MM.1S (cell line): ENCODE measurements around the gene DIP2C.

Experiments used
- DNase-seq: peaks from one replicate; pipeline ENCODE4 v3.0.0-alpha.2; 2015
- H2AFZ ChIP-seq: fragments of 300-600 bp; sonication (generic); 2 replicates; pipeline ENCODE4 v1.6.0; 2016; ENCODE audit warnings: antibody characterized with exemption, low read length
- H3F3A ChIP-seq: fragments of 300-600 bp; sonication (generic); 2 replicates; pipeline ENCODE4 v1.6.1; 2016; ENCODE audit warnings: mild to moderate bottlenecking, antibody characterized with exemption, low read length, moderate library complexity, mixed read lengths; ENCODE audit not compliant: insufficient read depth
- H3K27ac ChIP-seq: fragments of 300-600 bp; sonication (generic); 2 replicates; pipeline ENCODE4 v1.5.1; 2016; ENCODE audit warnings: mild to moderate bottlenecking, low read length
- H3K27me3 ChIP-seq: fragments of 300-600 bp; sonication (generic); replicated peaks from 2 replicates; pipeline ENCODE4 v1.6.0; 2016; ENCODE audit warnings: low read length; ENCODE audit not compliant: insufficient read depth
- H3K36me3 ChIP-seq: fragments of 300-600 bp; sonication (generic); replicated peaks from 2 replicates; pipeline ENCODE4 v1.6.1; 2016; ENCODE audit warnings: mild to moderate bottlenecking, low read length, mixed read lengths; ENCODE audit not compliant: insufficient read depth
- H3K4me1 ChIP-seq: fragments of 300-600 bp; sonication (generic); 2 replicates; pipeline ENCODE4 v1.6.1; 2016; ENCODE audit warnings: low read length, mixed read lengths
- H3K4me2 ChIP-seq: fragments of 300-600 bp; sonication (generic); 2 replicates; pipeline ENCODE4 v1.6.0; 2016; ENCODE audit warnings: low read depth, low read length
- H3K4me3 ChIP-seq: fragments of 300-600 bp; sonication (generic); 2 replicates; pipeline ENCODE4 v1.5.1; 2016; ENCODE audit warnings: low read length, mixed read lengths
- H3K79me2 ChIP-seq: fragments of 300-600 bp; sonication (generic); 2 replicates; pipeline ENCODE4 v1.6.1; 2016; ENCODE audit warnings: mixed run types, low read length, mixed read lengths
- H3K9ac ChIP-seq: fragments of 300-600 bp; sonication (generic); 2 replicates; pipeline ENCODE4 v1.6.1; 2016; ENCODE audit warnings: low read length, mixed read lengths
- H3K9me2 ChIP-seq: fragments of 300-600 bp; sonication (generic); replicated peaks from 2 replicates; pipeline ENCODE4 v1.6.1; 2016; ENCODE audit warnings: mild to moderate bottlenecking, low read length, mixed read lengths; ENCODE audit not compliant: insufficient read depth
- H3K9me3 ChIP-seq: fragments of 300-600 bp; sonication (generic); replicated peaks from 2 replicates; pipeline ENCODE4 v1.6.1; 2016; ENCODE audit warnings: mild to moderate bottlenecking, low read length, mixed read lengths; ENCODE audit not compliant: insufficient read depth
- H4K20me1 ChIP-seq: fragments of 300-600 bp; sonication (generic); 2 replicates; pipeline ENCODE4 v1.6.1; 2016; ENCODE audit warnings: mild to moderate bottlenecking, low read length, moderate library complexity, mixed read lengths; ENCODE audit not compliant: insufficient read depth
- EZH2 ChIP-seq: fragments of 300-600 bp; sonication (generic); optimal IDR thresholded peaks from 2 replicates; pipeline ENCODE3; 2017; ENCODE audit warnings: low read depth, mild to moderate bottlenecking, antibody characterized with exemption, low read length, mixed read lengths
- EZH2phosphoT487 ChIP-seq: fragments of 300-600 bp; sonication (generic); IDR thresholded peaks from 2 replicates; pipeline ENCODE4 v1.6.1; 2018; ENCODE audit warnings: antibody characterized with exemption, low read length
- TF ChIP-seq, protein P1 (sequence below): fragments of 300-600 bp; sonication (generic); IDR thresholded peaks from 2 replicates; pipeline ENCODE4 v1.5.1; 2016; ENCODE audit warnings: antibody characterized with exemption, low read length, mixed read lengths

The DIP2C gene

DNA sequence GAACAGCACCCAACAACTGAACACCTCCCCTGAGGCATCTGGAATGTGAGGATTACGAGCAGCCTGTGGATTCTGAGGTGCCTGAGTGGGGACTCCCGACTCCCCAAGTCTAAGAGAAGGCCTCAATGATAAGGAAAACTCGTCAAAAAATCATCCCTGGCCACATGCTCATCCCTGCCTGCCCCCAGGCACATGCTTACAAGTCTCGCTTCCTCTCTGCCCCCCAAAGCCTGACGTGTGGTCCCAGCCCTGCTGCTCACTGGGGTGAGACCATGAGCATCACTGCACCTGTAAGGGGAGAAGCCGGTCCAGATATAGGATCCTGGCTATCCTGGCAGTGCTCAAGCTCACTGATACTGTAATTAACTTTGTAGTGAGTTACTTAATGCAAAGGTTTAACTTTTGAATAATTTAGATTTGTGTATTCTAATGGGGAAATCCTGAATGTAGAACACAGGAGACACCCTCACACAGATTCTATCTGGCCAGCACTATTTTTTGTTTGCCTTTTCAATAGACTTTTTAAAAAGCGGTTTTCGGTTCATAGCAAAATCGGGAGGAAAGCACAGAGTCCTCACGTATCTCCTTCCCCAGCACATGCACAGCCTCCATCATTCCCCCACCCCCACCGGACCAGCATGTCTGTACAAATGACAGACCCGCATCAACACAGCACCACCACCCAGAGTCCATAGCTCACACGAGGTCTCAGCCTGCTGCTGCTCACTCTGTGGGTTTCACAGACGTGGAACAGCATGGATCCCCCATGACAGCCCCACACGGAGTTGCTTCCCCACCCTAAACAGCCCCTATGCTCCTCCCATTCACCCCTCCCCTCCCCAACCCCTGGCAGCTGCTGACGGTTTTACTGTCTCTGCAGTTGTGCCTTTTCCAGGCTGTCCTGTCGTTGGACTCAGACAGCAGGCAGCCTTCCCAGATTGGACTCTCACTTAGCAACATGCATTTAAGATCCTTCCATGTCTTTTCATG, 167.9 kb downstream of the DIP2C start:
- H3K4me3 ChIP-seq: no peak overlapping the region
- DNase-seq: no peak
- no peaks in the 10 kb centered on the region for H3K27me3 ChIP-seq
- no peak overlapping the region for H3K4me2 ChIP-seq
- H2AFZ ChIP-seq: no peak overlapping the region
- no peaks in the 10 kb centered on the region for H3K9me2 ChIP-seq
- peaks cover 6% of the 10 kb centered on the region for H3F3A ChIP-seq
- TF ChIP-seq, protein P1, sequence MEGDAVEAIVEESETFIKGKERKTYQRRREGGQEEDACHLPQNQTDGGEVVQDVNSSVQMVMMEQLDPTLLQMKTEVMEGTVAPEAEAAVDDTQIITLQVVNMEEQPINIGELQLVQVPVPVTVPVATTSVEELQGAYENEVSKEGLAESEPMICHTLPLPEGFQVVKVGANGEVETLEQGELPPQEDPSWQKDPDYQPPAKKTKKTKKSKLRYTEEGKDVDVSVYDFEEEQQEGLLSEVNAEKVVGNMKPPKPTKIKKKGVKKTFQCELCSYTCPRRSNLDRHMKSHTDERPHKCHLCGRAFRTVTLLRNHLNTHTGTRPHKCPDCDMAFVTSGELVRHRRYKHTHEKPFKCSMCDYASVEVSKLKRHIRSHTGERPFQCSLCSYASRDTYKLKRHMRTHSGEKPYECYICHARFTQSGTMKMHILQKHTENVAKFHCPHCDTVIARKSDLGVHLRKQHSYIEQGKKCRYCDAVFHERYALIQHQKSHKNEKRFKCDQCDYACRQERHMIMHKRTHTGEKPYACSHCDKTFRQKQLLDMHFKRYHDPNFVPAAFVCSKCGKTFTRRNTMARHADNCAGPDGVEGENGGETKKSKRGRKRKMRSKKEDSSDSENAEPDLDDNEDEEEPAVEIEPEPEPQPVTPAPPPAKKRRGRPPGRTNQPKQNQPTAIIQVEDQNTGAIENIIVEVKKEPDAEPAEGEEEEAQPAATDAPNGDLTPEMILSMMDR: no peak
- no peak for TF ChIP-seq EZH2phosphoT487
- TF ChIP-seq EZH2: no peak
- no peaks in the 10 kb centered on the region for H3K36me3 ChIP-seq
- peaks cover 10% of the 10 kb centered on the region for H3K4me1 ChIP-seq
- no peaks in the 10 kb centered on the region for H3K9me3 ChIP-seq
- no peaks in the 10 kb centered on the region for H3K79me2 ChIP-seq
- no peak overlapping the region for H3K9ac ChIP-seq
- no peaks in the 10 kb centered on the region for H4K20me1 ChIP-seq
- H3K27ac ChIP-seq: no peak overlapping the region

DNA sequence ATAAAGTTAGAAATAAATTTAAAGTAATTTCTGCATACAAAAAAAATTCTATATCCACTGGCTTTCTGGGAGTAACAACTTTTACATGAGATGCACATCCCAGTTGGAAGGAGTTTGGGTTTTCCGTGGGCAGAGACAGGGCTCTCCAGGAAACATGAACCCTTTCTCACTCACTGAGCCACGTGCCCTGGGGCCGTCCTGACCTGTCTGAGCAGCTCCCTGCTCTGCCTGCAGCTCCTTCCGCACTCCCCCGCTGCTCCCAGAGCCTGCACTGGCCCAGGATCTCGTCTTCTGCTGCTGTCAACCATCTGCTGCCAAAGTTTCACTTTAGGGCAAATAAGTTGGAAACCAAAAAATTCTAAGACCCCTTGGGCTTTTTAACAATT, 169.1 kb downstream of the DIP2C start:
- peaks cover 12% of the 10 kb centered on the region for H3F3A ChIP-seq
- TF ChIP-seq EZH2 (no peak), EZH2phosphoT487 (no peak)
- TF ChIP-seq, protein P1: no peak
- H2AFZ ChIP-seq: no peak overlapping the region
- no peak overlapping the region for H3K9ac ChIP-seq
- no peak overlapping the region for H3K4me2 ChIP-seq
- H3K27ac ChIP-seq: no peak overlapping the region
- H3K27me3 ChIP-seq: no peaks in the 10 kb centered on the region
- no peak for DNase-seq
- H3K4me3 ChIP-seq: no peak overlapping the region
- no peaks in the 10 kb centered on the region for H3K9me2 ChIP-seq
- no peaks in the 10 kb centered on the region for H3K9me3 ChIP-seq
- H3K36me3 ChIP-seq: no peaks in the 10 kb centered on the region
- H3K4me1 ChIP-seq: peaks cover 14% of the 10 kb centered on the region
- H3K79me2 ChIP-seq: no peaks in the 10 kb centered on the region
- no peaks in the 10 kb centered on the region for H4K20me1 ChIP-seq

DNA sequence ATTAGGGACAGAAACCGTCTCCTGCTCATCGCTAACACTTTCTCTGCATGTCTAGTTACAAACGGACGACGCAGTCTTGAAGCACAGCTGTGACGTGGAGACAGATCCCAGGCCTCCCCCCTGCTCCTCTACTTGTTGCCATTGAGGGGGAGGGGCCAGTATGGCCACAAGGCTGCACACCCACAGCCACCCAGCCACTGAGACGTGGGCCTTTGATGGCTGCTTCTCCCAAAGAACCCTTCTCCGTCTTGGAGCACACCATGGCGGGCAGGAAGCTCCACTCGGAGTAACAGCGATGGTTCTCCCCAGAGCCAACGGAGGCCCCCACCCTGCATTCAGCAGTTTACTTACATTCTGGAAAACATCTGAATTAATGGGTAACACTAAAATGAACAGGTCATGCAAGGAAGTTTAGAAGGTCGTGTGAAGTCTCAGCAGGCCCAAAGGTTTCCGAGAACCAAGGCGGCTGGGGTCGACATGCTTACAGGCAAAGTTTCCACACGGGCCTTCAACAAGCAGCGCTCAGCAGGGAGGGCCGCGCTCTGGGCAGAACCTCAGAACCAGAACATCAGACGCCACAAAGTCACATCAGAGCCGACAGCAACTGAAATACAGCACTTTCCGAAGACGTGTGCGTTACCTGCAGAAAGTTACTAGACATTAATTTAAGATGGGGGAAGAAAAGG, 169.6 kb downstream of the DIP2C start:
- Histone ChIP-seq H3K79me2 (no peaks in the 10 kb centered on the region), H3F3A (peaks cover 15% of the 10 kb centered on the region), H3K4me1 (peaks cover 19% of the 10 kb centered on the region), H3K27ac (peak overlapping the region; percentile 42; the same call in 1 of the 2 replicates), H4K20me1 (no peaks in the 10 kb centered on the region), H3K27me3 (no peaks in the 10 kb centered on the region), H3K9me3 (no peaks in the 10 kb centered on the region), H2AFZ (no peak overlapping the region), H3K9me2 (no peaks in the 10 kb centered on the region), H3K36me3 (no peaks in the 10 kb centered on the region), H3K9ac (no peak overlapping the region), H3K4me3 (no peak overlapping the region), H3K4me2 (no peak overlapping the region)
- TF ChIP-seq EZH2 (no peak), EZH2phosphoT487 (no peak)
- TF ChIP-seq, protein P1: no peak
- DNase-seq: peak; percentile 64
